Astrocyte (in vitro differentiated cells and primary cell): ENCODE measurements around the gene RAD21L1. TPM values are rescaled to one million over a fixed set of nuclear protein-coding genes. Genes with fewer than 3 reads are reported as not detected.

Experiments
- DNase-seq: peaks from one replicate; pipeline ENCODE4 v3.0.0-alpha.2; 2010; ENCODE audit warnings: low read depth
- FAIRE-seq: peaks from 2 replicates; lab custom pipeline; 2011; peaks lifted over from hg19 to GRCh38; lab: Jason Lieb, UNC
- H2AFZ ChIP-seq: 2 replicates; pipeline ENCODE4 v1.6.0; 2012; ENCODE audit warnings: low read depth, low read length, inconsistent platforms
- H3K27ac ChIP-seq: 2 replicates; pipeline ENCODE4 v1.5.1; 2011; ENCODE audit warnings: low read depth, low read length, inconsistent platforms
- H3K27me3 ChIP-seq: 2 replicates; pipeline ENCODE4 v1.6.0; 2011; ENCODE audit warnings: low read length, inconsistent platforms; ENCODE audit not compliant: insufficient read depth
- H3K36me3 ChIP-seq: 2 replicates; pipeline ENCODE4 v1.5.1; 2011; ENCODE audit warnings: low read length, inconsistent platforms; ENCODE audit not compliant: insufficient read depth
- H3K4me1 ChIP-seq: 2 replicates; pipeline ENCODE4 v1.5.1; 2011; ENCODE audit warnings: low read length, inconsistent platforms; ENCODE audit not compliant: insufficient read depth
- H3K4me2 ChIP-seq: 2 replicates; pipeline ENCODE4 v1.6.0; 2012; ENCODE audit warnings: low read length, inconsistent platforms
- H3K4me3 ChIP-seq: 2 replicates; pipeline ENCODE4 v1.5.1; 2011; ENCODE audit warnings: low read depth, mild to moderate bottlenecking, low read length, inconsistent platforms; ENCODE audit not compliant: insufficient read depth
- H3K79me2 ChIP-seq: 2 replicates; pipeline ENCODE4 v1.6.0; 2012; ENCODE audit warnings: mild to moderate bottlenecking, low read length, inconsistent platforms; ENCODE audit not compliant: insufficient read depth
- H3K9ac ChIP-seq: 2 replicates; pipeline ENCODE4 v1.6.0; 2012; ENCODE audit warnings: mild to moderate bottlenecking, low read length, inconsistent platforms
- H3K9me3 ChIP-seq: 2 replicates; pipeline ENCODE4 v1.5.1; 2012; ENCODE audit warnings: low read depth, mild to moderate bottlenecking, low read length, inconsistent platforms; ENCODE audit not compliant: insufficient read depth
- H4K20me1 ChIP-seq: 2 replicates; pipeline ENCODE4 v1.6.0; 2012; ENCODE audit warnings: low read length, inconsistent platforms; ENCODE audit not compliant: insufficient read depth
- H3K27ac Mint-ChIP-seq: one replicate; pipeline ENCODE4 v1.8.0; 2021; ENCODE audit warnings: mild to moderate bottlenecking, mixed read lengths; ENCODE audit not compliant: unreplicated experiment
- H3K27me3 Mint-ChIP-seq: one replicate; pipeline ENCODE4 v1.8.0; 2021; ENCODE audit warnings: low read depth, mixed read lengths; ENCODE audit not compliant: unreplicated experiment
- H3K36me3 Mint-ChIP-seq: one replicate; pipeline ENCODE4 v1.8.0; 2021; ENCODE audit warnings: low read depth, mixed read lengths; ENCODE audit not compliant: unreplicated experiment
- H3K4me1 Mint-ChIP-seq: one replicate; pipeline ENCODE4 v1.8.0; 2021; ENCODE audit warnings: low read depth, mixed read lengths; ENCODE audit not compliant: unreplicated experiment
- H3K4me3 Mint-ChIP-seq: one replicate; pipeline ENCODE4 v1.8.0; 2021; ENCODE audit warnings: mild to moderate bottlenecking, moderate library complexity, mixed read lengths; ENCODE audit not compliant: unreplicated experiment
- H3K9me3 Mint-ChIP-seq: one replicate; pipeline ENCODE4 v1.8.0; 2021; ENCODE audit warnings: mild to moderate bottlenecking, mixed read lengths; ENCODE audit not compliant: unreplicated experiment
- EZH2 ChIP-seq: IDR thresholded peaks from 2 replicates; pipeline ENCODE4 v1.6.1; 2012; ENCODE audit warnings: mild to moderate bottlenecking, low read length, inconsistent platforms; ENCODE audit not compliant: insufficient read depth
- total RNA-seq: library from RNA; stranded (reverse); gene quantifications from 2 replicates; pipeline ENCODE4 v1.2.1, GENCODE V29; 2021
- TF ChIP-seq, protein P1 (sequence below): IDR thresholded peaks from 2 replicates; pipeline ENCODE4 v1.5.1; 2011; ENCODE audit warnings: low read depth, mild to moderate bottlenecking, inconsistent platforms, low read length, moderate library complexity; ENCODE audit not compliant: insufficient read depth

RAD21L1 gene
- total RNA-seq, 1 donor from 2014 or later: not detected

DNA sequence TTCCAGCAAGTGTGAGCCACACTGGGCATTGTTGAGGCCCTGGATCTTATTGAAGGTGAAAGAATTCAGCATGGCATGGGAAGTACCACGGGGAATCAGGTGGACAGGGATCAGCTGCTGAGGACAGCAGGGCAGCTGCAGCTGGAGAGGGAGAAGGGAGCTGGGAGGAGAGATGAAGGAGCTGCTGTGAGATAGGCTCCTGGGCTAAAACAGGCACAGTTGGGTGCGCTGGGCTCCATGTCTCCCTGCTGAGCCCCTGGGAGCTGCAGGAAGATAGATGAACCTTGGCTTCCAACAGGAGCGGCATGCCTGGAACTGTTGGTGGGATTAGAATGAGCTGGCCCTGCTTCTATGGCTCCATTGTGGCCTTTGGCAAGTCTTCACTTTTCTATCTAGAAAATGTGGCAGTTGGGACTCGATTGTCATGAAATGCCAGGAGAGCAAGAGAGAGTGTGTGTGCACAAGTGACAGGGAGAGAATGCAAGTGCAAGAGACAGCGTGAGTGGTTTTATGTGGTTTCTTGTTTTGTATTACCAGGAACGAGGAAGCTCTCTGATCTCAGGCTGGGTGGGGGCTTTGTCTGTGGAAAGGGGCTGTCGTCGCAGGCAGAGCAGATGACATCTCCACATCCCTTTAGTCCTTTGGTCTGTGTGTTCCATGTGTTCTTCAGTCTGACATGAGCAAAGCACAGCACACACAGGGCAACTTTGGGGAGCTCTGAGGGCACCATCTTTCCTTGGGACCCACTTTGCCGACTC, 60.6 kb downstream of the RAD21L1 start:
- Histone ChIP-seq H3K4me3 (no peak overlapping the region), H3K4me1 (no peaks in the 10 kb centered on the region)
- no peak overlapping the region for H3K27ac Mint-ChIP-seq

DNA sequence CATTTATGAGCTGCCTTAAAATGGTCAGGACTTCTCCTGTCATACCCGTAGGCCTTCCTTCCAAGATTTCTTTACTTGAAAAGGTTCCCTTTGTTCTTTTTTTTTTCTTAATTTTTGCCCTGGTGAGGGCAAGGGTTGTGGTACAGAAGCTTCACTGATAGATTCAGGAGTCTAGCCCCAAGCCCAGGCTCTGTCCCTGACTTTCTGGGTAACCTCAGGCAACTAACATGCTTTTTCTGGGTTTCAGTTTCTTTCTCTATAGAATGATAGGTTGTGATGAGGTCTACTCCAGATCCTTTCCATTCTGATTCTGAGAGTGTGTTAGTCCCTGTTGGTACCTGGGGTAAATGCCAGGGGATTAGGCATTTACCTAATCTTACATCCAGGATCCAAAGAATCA, 61.5 kb downstream of the RAD21L1 start:
- Histone ChIP-seq H3K4me1 (no peaks in the 10 kb centered on the region), H2AFZ (no peak overlapping the region), H4K20me1 (peaks cover 5% of the 10 kb centered on the region), H3K4me2 (no peak overlapping the region), H3K27me3 (no peaks in the 10 kb centered on the region), H3K27ac (no peak overlapping the region), H3K79me2 (no peaks in the 10 kb centered on the region), H3K4me3 (no peak overlapping the region), H3K36me3 (no peaks in the 10 kb centered on the region), H3K9me3 (no peaks in the 10 kb centered on the region), H3K9ac (no peak overlapping the region)
- TF ChIP-seq, protein P1, sequence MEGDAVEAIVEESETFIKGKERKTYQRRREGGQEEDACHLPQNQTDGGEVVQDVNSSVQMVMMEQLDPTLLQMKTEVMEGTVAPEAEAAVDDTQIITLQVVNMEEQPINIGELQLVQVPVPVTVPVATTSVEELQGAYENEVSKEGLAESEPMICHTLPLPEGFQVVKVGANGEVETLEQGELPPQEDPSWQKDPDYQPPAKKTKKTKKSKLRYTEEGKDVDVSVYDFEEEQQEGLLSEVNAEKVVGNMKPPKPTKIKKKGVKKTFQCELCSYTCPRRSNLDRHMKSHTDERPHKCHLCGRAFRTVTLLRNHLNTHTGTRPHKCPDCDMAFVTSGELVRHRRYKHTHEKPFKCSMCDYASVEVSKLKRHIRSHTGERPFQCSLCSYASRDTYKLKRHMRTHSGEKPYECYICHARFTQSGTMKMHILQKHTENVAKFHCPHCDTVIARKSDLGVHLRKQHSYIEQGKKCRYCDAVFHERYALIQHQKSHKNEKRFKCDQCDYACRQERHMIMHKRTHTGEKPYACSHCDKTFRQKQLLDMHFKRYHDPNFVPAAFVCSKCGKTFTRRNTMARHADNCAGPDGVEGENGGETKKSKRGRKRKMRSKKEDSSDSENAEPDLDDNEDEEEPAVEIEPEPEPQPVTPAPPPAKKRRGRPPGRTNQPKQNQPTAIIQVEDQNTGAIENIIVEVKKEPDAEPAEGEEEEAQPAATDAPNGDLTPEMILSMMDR: no peak
- TF ChIP-seq EZH2: no peak
- no peak overlapping the region for H3K27ac Mint-ChIP-seq
- peaks cover 12% of the 10 kb centered on the region for H3K4me1 Mint-ChIP-seq
- DNase-seq (no peak), FAIRE-seq (no peak)
- no peaks in the 10 kb centered on the region for H3K9me3 Mint-ChIP-seq
- H3K27me3 Mint-ChIP-seq: peaks cover 1% of the 10 kb centered on the region
- no peak overlapping the region for H3K4me3 Mint-ChIP-seq
- peaks cover 3% of the 10 kb centered on the region for H3K36me3 Mint-ChIP-seq

More for the DNA sequence above, 60.6 kb downstream of the RAD21L1 start:
- Histone ChIP-seq H3K9ac (no peak overlapping the region), H3K9me3 (no peaks in the 10 kb centered on the region), H3K79me2 (no peaks in the 10 kb centered on the region), H3K27me3 (no peaks in the 10 kb centered on the region), H2AFZ (no peak overlapping the region), H3K27ac (no peak overlapping the region), H3K36me3 (no peaks in the 10 kb centered on the region), H3K4me2 (no peak overlapping the region), H4K20me1 (no peaks in the 10 kb centered on the region)
- TF ChIP-seq, protein P1: no peak
- no peak for TF ChIP-seq EZH2
- no peak for DNase-seq
- peaks cover 1% of the 10 kb centered on the region for H3K27me3 Mint-ChIP-seq
- peaks cover 3% of the 10 kb centered on the region for H3K36me3 Mint-ChIP-seq
- peaks cover 5% of the 10 kb centered on the region for H3K4me1 Mint-ChIP-seq
- no peaks in the 10 kb centered on the region for H3K9me3 Mint-ChIP-seq
- FAIRE-seq: no peak
- no peak overlapping the region for H3K4me3 Mint-ChIP-seq
